Kidney epithelial cell (primary cell): ENCODE results near the gene NPFFR2. TPM values are rescaled to one million over a fixed set of nuclear protein-coding genes. Genes with fewer than 3 reads are reported as not detected.

ENCODE experiments used
- DNase-seq: peaks from one replicate; pipeline ENCODE4 v3.0.0-alpha.2; 2010; ENCODE audit warnings: low read depth
- H3K27me3 ChIP-seq: 2 replicates; pipeline ENCODE4 v1.6.0; 2011; ENCODE audit warnings: low read length; ENCODE audit not compliant: control insufficient read depth, insufficient read depth
- H3K36me3 ChIP-seq: 2 replicates; pipeline ENCODE4 v1.5.1; 2011; ENCODE audit warnings: low read length; ENCODE audit not compliant: control insufficient read depth, insufficient read depth
- H3K4me3 ChIP-seq: 2 replicates; pipeline ENCODE4 v1.5.1; 2011; ENCODE audit warnings: low read depth, mild to moderate bottlenecking, control low read depth, low read length
- CTCF ChIP-seq: IDR thresholded peaks from 2 replicates; pipeline ENCODE4 v1.5.1; 2011; ENCODE audit warnings: mild to moderate bottlenecking, moderate library complexity, low read length, control low read depth, inconsistent platforms; ENCODE audit not compliant: insufficient read depth, poor library complexity, severe bottlenecking
- total RNA-seq: library from RNA; depleted of rRNA; stranded (reverse); fragments of >200 nt; gene quantifications from 2 replicates; pipeline ENCODE4 v1.2.3, GENCODE V29; 2015

The NPFFR2 gene
- total RNA-seq, 1 donor from 2014 or later = 6.2 TPM

- no peak for DNase-seq
- TF ChIP-seq CTCF = no peak
These were observed 62.4 kb downstream of the NPFFR2 start for GRCh38 chr4:72094059-72094797.

DNA sequence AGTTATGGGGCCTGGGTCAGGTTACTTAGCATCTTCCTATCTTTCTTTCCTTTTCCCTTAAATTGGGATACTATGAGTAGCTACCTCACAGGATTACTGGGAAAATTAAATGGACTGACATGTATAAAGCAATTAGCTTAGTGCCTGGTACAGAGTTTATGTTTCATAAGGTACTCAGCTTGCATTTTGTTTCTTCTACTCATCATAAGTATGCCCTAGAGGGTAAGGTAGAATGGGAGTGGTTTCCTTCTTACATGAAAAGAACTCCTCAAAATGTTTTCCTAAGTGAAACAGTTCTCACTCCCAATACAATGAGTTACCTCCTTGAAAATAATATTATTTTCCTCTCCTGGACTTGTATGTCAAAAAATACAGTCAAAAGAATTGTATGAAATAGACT, 75.7 kb downstream of the NPFFR2 start:
- H3K4me3 ChIP-seq = no peak overlapping the region
- H3K27me3 ChIP-seq = no peaks in the 10 kb centered on the region
- DNase-seq = no peak
- TF ChIP-seq CTCF = no peak
- H3K36me3 ChIP-seq = no peaks in the 10 kb centered on the region

More at GRCh38 chr4:72094059-72094797, 62.4 kb downstream of the NPFFR2 start:
- Histone ChIP-seq H3K4me3 (no peak overlapping the region), H3K36me3 (no peaks in the 10 kb centered on the region), H3K27me3 (no peaks in the 10 kb centered on the region)

- Histone ChIP-seq H3K4me3 (no peak overlapping the region), H3K27me3 (no peaks in the 10 kb centered on the region), H3K36me3 (no peaks in the 10 kb centered on the region)
- no peak for DNase-seq
- no peak for TF ChIP-seq CTCF
These were observed 77.6 kb downstream of the NPFFR2 start for GRCh38 chr4:72109364-72109763.

DNA sequence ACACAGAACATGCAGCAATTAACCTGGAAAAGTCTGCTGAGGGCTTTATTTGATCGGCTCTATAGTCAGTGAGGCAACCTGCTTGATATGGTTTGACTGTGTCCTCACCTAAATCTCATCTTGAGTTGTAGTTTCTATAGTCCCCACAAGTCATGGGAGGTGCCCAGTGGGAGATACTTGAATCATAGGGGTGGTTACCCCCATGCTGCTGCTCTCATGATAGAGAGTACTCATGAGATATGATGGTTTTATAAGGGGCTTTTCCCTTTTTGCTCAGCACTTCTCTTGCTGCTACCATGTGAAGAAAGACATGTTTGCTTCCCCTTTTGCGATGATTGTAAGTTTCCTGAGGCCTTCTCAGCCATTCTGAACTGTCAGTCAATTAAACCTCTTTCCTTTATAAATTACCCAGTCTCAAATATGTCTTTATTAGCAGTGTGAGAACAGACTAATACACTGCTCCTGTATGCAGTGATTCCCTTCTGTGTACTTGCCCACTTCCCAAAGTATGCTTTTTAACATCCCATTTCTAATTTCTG, 78.2 kb downstream of the NPFFR2 start:
- Histone ChIP-seq H3K27me3 (no peaks in the 10 kb centered on the region), H3K4me3 (no peak overlapping the region), H3K36me3 (no peaks in the 10 kb centered on the region)
- TF ChIP-seq CTCF = no peak
- no peak for DNase-seq

- TF ChIP-seq CTCF = no peak
- Histone ChIP-seq H3K4me3 (no peak overlapping the region), H3K36me3 (no peaks in the 10 kb centered on the region), H3K27me3 (no peaks in the 10 kb centered on the region)
- DNase-seq = no peak
These were observed 79.1 kb downstream of the NPFFR2 start for GRCh38 chr4:72110886-72111285.

- DNase-seq = no peak
- Histone ChIP-seq H3K27me3 (no peaks in the 10 kb centered on the region), H3K4me3 (no peak overlapping the region), H3K36me3 (no peaks in the 10 kb centered on the region)
- no peak for TF ChIP-seq CTCF
These were observed 80.1 kb downstream of the NPFFR2 start for GRCh38 chr4:72111863-72112262.
